ENCODE results near the gene KDM2A. TPM values are rescaled to one million over a fixed set of nuclear protein-coding genes. Genes with fewer than 3 reads are reported as not detected.

The KDM2A gene
- total RNA-seq, 1 experiment from 2014 or later = 120 TPM

DNA sequence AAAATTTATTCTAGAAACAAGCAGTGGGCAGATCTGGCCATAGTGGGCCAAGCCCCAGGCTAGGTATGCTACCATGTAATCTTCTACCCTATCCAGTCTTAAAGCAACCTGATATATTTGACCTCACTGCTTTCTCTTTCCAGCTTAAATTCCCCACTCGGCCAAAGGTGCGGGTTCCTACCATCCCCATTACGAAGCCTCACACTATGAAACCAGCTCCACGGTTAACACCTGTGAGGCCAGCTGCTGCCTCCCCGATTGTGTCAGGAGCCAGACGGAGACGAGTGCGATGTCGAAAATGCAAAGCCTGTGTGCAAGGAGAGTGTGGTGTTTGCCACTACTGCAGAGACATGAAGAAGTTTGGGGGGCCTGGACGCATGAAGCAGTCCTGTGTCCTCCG, 126.0 kb downstream of the KDM2A start:
- Histone ChIP-seq H3K9me2 (ENCODE audit: insufficient read depth) (no peaks in the 10 kb centered on the region), H3K4me3 (no peak overlapping the region), H4K20me1 (ENCODE audit: insufficient read depth) (peaks cover 36% of the 10 kb centered on the region), H3K27me3 (ENCODE audit: insufficient read depth, low read depth) (no peaks in the 10 kb centered on the region), H3K36me3 (ENCODE audit: low read depth) (peaks cover 59% of the 10 kb centered on the region), H3K27ac (peak overlapping the region; percentile 57), H2AFZ (no peak overlapping the region), H3K4me1 (replicated peaks; ENCODE audit: insufficient read depth) (peaks cover 80% of the 10 kb centered on the region), H3K9me3 (ENCODE audit: insufficient read depth, low read depth) (no peaks in the 10 kb centered on the region), H3K79me2 (ENCODE audit: low read depth) (peaks cover 80% of the 10 kb centered on the region), H3F3A (ENCODE audit: insufficient read depth, low read depth) (peaks cover 79% of the 10 kb centered on the region), H3K4me2 (peak overlapping the region; percentile 45; the same call in 1 of the 2 replicates)
- ChIA-PET CTCF (interaction anchor here (0.7 kb wide), 1 partner anchor 20 kb away, joined by 11 read pairs; no protein-coding TSS in a partner anchor), POLR2A (ENCODE audit: unreplicated experiment) (no interaction called here)
- TF ChIP-seq, protein P1, sequence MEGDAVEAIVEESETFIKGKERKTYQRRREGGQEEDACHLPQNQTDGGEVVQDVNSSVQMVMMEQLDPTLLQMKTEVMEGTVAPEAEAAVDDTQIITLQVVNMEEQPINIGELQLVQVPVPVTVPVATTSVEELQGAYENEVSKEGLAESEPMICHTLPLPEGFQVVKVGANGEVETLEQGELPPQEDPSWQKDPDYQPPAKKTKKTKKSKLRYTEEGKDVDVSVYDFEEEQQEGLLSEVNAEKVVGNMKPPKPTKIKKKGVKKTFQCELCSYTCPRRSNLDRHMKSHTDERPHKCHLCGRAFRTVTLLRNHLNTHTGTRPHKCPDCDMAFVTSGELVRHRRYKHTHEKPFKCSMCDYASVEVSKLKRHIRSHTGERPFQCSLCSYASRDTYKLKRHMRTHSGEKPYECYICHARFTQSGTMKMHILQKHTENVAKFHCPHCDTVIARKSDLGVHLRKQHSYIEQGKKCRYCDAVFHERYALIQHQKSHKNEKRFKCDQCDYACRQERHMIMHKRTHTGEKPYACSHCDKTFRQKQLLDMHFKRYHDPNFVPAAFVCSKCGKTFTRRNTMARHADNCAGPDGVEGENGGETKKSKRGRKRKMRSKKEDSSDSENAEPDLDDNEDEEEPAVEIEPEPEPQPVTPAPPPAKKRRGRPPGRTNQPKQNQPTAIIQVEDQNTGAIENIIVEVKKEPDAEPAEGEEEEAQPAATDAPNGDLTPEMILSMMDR (conservative IDR thresholded peaks at IDR 0.05) = no peak
- no peak for TF ChIP-seq EZH2 (IDR thresholded peaks at IDR 0.05; ENCODE audit: low read depth)
- BruUV-seq (replicated peaks) = no TSS peak
- intact Hi-C loops (cut with micrococcal nuclease; ENCODE audit: unreplicated experiment) = loop anchor here (10.0 kb wide), 2 partner anchors 130 to 290 kb away; partner anchors contain the start of genes CLCF1 and PC
- no peak for DNase-seq

DNA sequence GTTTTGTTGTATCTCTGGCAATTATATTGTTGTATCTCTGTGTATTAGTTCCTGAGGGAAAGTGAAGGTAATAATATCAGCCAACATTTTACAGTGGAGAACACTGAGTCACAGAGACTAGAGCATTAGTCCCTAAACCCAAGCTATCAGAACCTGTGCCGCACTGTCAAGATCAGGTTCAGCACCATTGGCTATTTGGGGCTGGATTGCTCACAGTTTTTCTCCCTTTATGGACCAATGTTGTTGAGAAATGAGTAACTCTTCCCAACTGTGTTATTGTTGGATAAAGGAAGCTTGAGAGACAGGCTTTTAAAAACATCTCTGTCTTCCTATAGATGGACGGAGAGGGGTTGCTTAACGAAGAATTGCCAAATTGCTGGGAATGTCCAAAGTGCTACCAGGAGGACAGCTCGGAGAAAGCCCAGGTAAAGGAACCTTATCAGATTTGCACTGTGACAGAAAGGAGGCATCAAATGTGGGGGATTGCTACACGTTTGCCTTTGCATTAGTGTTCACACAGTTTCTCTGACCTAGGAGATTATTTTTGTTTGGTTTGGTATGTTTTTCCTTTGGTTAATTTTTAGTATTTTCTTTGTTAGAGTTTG, 129.0 kb downstream of the KDM2A start:
- Histone ChIP-seq H3K79me2 (ENCODE audit: low read depth) (peaks cover 76% of the 10 kb centered on the region), H3K4me3 (peak overlapping the region; percentile 44), H4K20me1 (ENCODE audit: insufficient read depth) (peaks cover 35% of the 10 kb centered on the region), H3K4me1 (replicated peaks; ENCODE audit: insufficient read depth) (peaks cover 73% of the 10 kb centered on the region), H3F3A (ENCODE audit: insufficient read depth, low read depth) (peaks cover 86% of the 10 kb centered on the region), H3K27me3 (ENCODE audit: insufficient read depth, low read depth) (no peaks in the 10 kb centered on the region), H3K4me2 (peak overlapping the region; percentile 78), H2AFZ (no peak overlapping the region), H3K36me3 (ENCODE audit: low read depth) (peaks cover 85% of the 10 kb centered on the region), H3K9me2 (ENCODE audit: insufficient read depth) (no peaks in the 10 kb centered on the region), H3K9me3 (ENCODE audit: insufficient read depth, low read depth) (no peaks in the 10 kb centered on the region), H3K27ac (peak overlapping the region; percentile 81)
- ChIA-PET CTCF (interaction anchor here (0.7 kb wide), 1 partner anchor 220 kb away, joined by 13 read pairs; no protein-coding TSS in a partner anchor), POLR2A (ENCODE audit: unreplicated experiment) (interaction anchor here (0.6 kb wide), 2 partner anchors 153 to 301 kb away, joined by 3 to 4 read pairs; no protein-coding TSS in a partner anchor)
- no peak for TF ChIP-seq EZH2 (IDR thresholded peaks at IDR 0.05; ENCODE audit: low read depth)
- TF ChIP-seq, protein P1 (conservative IDR thresholded peaks at IDR 0.05) = no peak
- DNase-seq = peak in 1 of 2 experiments; percentile 74
- intact Hi-C loops (cut with micrococcal nuclease; ENCODE audit: unreplicated experiment) = loop anchor here (1.0 to 10.0 kb wide), 3 partner anchors 127 to 293 kb away; partner anchors contain the start of genes CLCF1 and PC
- BruUV-seq (replicated peaks) = no TSS peak

DNA sequence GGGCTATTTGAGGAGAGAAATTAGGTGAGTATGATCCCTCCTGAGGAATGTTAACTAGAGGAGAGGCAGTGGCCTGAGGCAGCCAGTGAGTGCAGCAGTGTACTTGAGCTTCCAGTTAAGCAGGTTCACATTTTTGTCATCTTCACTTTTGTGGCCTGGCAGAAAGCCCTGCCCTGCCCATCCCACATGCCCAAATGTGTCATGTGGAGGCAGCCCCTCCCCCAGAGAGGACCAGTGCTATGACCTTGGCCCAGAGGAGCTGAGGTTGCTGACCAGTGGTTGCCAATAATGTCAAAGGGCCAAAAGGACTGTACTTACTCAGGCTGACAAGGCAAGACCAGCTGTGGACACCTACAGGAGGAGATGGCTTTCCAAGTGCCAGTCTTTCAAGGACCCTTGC, 129.6 kb downstream of the KDM2A start:
- Histone ChIP-seq H3K4me3 (no peak overlapping the region; the same call in 1 of the 2 replicates), H3K27me3 (ENCODE audit: insufficient read depth, low read depth) (no peaks in the 10 kb centered on the region), H3K36me3 (ENCODE audit: low read depth) (peaks cover 85% of the 10 kb centered on the region), H3K9me2 (ENCODE audit: insufficient read depth) (no peaks in the 10 kb centered on the region), H3F3A (ENCODE audit: insufficient read depth, low read depth) (peaks cover 86% of the 10 kb centered on the region), H3K27ac (peak overlapping the region; percentile 81), H2AFZ (no peak overlapping the region), H3K79me2 (ENCODE audit: low read depth) (peaks cover 76% of the 10 kb centered on the region), H3K9me3 (ENCODE audit: insufficient read depth, low read depth) (no peaks in the 10 kb centered on the region), H4K20me1 (ENCODE audit: insufficient read depth) (peaks cover 31% of the 10 kb centered on the region), H3K4me1 (replicated peaks; ENCODE audit: insufficient read depth) (peaks cover 73% of the 10 kb centered on the region), H3K4me2 (peak overlapping the region; percentile 78)
- intact Hi-C loops (cut with micrococcal nuclease; ENCODE audit: unreplicated experiment) = loop anchor here (1.0 to 10.0 kb wide), 3 partner anchors 126 to 294 kb away; partner anchors contain the start of genes CLCF1 and PC
- ChIA-PET CTCF (no interaction called here), POLR2A (ENCODE audit: unreplicated experiment) (interaction anchor here (0.6 to 0.7 kb wide), 4 partner anchors 9 to 302 kb away, joined by 3 to 9 read pairs (median 4); no protein-coding TSS in a partner anchor)
- TF ChIP-seq, protein P1 (conservative IDR thresholded peaks at IDR 0.05) = no peak
- TF ChIP-seq EZH2 (IDR thresholded peaks at IDR 0.05; ENCODE audit: low read depth) = no peak
- peak; percentile 97 to 98 for DNase-seq
- BruUV-seq (replicated peaks) = no TSS peak
